Caco-2 (cell line): ENCODE data around the gene CCDC71. TPM values are rescaled to one million over a fixed set of nuclear protein-coding genes. Genes with fewer than 3 reads are reported as not detected.

Experiments
- BruUV-seq: library from RNA; stranded (reverse); fragments of 400-500 nt; replicated peaks from 2 replicates; lab custom pipeline; 2021; lab: Mats Ljungman, UMichigan
- CTCF ChIA-PET: fragments of 300-600 bp; sonication (Branson Sonifier 250); formaldehyde crosslinking; loops from one replicate; lab custom pipeline; 2022; ENCODE audit warnings: antibody characterized with exemption; lab: Charles Lee
- POLR2A ChIA-PET: fragments of 300-600 bp; sonication (Branson Sonifier 250); formaldehyde crosslinking; loops from one replicate; lab custom pipeline; 2022; ENCODE audit warnings: antibody characterized with exemption; lab: Charles Lee
- DNase-seq, 2 experiments: peaks; one replicate each; pipeline versions ENCODE4 v3.0.0 to v3.0.0-alpha.2; 2020 to 2022
- H3K27me3 ChIP-seq: replicated peaks from 2 replicates; pipeline ENCODE4 v1.6.0; 2011; ENCODE audit warnings: low read length; ENCODE audit not compliant: control insufficient read depth, insufficient read depth
- H3K36me3 ChIP-seq: 2 replicates; pipeline ENCODE4 v1.5.1; 2011; ENCODE audit warnings: low read length; ENCODE audit not compliant: control insufficient read depth, insufficient read depth
- H3K4me1 ChIP-seq: fragments of 250-450 bp; sonication (Bioruptor Pico); 2 replicates; pipeline ENCODE4 v1.5.1; 2020; ENCODE audit warnings: mild to moderate bottlenecking
- H3K4me3 ChIP-seq: 2 replicates; pipeline ENCODE4 v1.5.1; 2011; ENCODE audit warnings: low read depth, mild to moderate bottlenecking, control low read depth, low read length
- H3K9me3 ChIP-seq: fragments of 250-450 bp; sonication (Bioruptor Pico); 2 replicates; pipeline ENCODE4 v1.5.1; 2020; ENCODE audit warnings: mild to moderate bottlenecking, moderate library complexity
- H3K27ac Mint-ChIP-seq: one replicate; pipeline ENCODE4 v1.8.0; 2022; ENCODE audit warnings: mixed read lengths; ENCODE audit not compliant: unreplicated experiment
- H3K27me3 Mint-ChIP-seq: one replicate; pipeline ENCODE4 v1.8.0; 2022; ENCODE audit warnings: mixed read lengths; ENCODE audit not compliant: insufficient read depth, unreplicated experiment
- H3K36me3 Mint-ChIP-seq: one replicate; pipeline ENCODE4 v1.8.0; 2022; ENCODE audit warnings: mild to moderate bottlenecking, mixed read lengths; ENCODE audit not compliant: insufficient read depth, unreplicated experiment
- H3K4me1 Mint-ChIP-seq: one replicate; pipeline ENCODE4 v1.8.0; 2022; ENCODE audit warnings: low read depth, mixed read lengths; ENCODE audit not compliant: unreplicated experiment
- H3K4me3 Mint-ChIP-seq: one replicate; pipeline ENCODE4 v1.8.0; 2022; ENCODE audit warnings: mild to moderate bottlenecking, moderate library complexity, mixed read lengths; ENCODE audit not compliant: unreplicated experiment
- H3K9me3 Mint-ChIP-seq: one replicate; pipeline ENCODE4 v1.8.0; 2022; ENCODE audit warnings: mixed read lengths; ENCODE audit not compliant: unreplicated experiment
- intact Hi-C: fragments of 100-400 bp; cut with micrococcal nuclease; formaldehyde crosslinking; loops from one replicate; pipeline ENCODE4 v1.10.0; 2022; ENCODE audit not compliant: unreplicated experiment
- total RNA-seq: library from RNA; stranded (reverse); gene quantifications from 2 replicates; pipeline ENCODE4 v1.2.3, GENCODE V29; 2022
- TF ChIP-seq, protein P1 (sequence below), 2 experiments: fragments of 200-600 bp in 1 of 2; IDR thresholded peaks; 1 replicate in 1 of 2; 2 replicates in 1 of 2; pipeline versions ENCODE4 v1.5.1 to v1.8.0; 2011 to 2022; ENCODE audit warnings: antibody characterized with exemption in 1 of 2, control low read depth in 1 of 2, inconsistent platforms in 1 of 2, low read depth in 1 of 2, low read length in 1 of 2, mild to moderate bottlenecking in 1 of 2, moderate library complexity in 1 of 2; ENCODE audit not compliant: insufficient read depth in 1 of 2, severe bottlenecking in 1 of 2, unreplicated experiment in 1 of 2

CCDC71 gene
- total RNA-seq, 1 experiment from 2014 or later: 15.9 TPM

DNA sequence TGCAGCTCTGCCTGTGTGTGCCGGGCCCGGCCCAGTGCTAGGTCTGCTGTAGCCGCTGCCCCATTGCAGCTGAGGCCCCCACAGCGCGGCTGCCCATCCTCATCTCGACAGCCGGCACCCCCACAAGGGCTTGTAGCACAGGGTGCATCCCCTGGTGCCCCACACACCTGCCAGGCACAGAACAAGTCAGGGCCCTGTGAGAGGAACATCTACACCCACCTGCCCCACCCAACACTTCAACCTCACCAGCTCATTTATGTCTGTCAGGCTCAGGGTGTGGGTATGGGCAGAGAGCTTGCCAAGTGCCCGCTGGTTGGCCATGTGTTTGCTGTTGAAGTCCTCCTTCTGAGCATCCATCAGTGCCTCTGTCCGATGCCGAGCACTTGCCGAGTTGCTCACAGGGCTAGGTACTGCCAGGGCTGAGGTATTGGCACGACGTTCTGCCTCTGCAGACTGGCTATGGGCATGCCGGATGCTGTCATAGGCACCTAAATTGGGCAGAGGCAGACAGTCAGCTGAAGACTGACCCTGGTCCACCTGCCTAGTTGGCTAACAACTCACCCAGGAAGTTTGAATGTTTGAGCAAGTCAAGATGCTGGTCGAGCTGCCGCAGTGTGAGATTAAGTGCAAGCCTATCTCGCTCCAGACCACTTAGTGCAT lies 43.1 kb downstream of the CCDC71 start:
- H3K36me3 ChIP-seq: peaks cover 2% of the 10 kb centered on the region; the same call in 1 of the 2 replicates
- peaks cover 9% of the 10 kb centered on the region; the same call in 1 of the 2 replicates for H3K4me1 ChIP-seq
- ChIA-PET POLR2A (no interaction called here), CTCF (no interaction called here)
- Mint-ChIP-seq H3K36me3 (peaks cover 26% of the 10 kb centered on the region), H3K4me3 (no peak overlapping the region), H3K4me1 (no peaks in the 10 kb centered on the region), H3K9me3 (no peaks in the 10 kb centered on the region), H3K27ac (no peak overlapping the region), H3K27me3 (no peaks in the 10 kb centered on the region)
- no peak overlapping the region for H3K4me3 ChIP-seq
- intact Hi-C loops: no loop called here
- no peaks in the 10 kb centered on the region for H3K9me3 ChIP-seq
- no peak for DNase-seq
- TF ChIP-seq, protein P1, sequence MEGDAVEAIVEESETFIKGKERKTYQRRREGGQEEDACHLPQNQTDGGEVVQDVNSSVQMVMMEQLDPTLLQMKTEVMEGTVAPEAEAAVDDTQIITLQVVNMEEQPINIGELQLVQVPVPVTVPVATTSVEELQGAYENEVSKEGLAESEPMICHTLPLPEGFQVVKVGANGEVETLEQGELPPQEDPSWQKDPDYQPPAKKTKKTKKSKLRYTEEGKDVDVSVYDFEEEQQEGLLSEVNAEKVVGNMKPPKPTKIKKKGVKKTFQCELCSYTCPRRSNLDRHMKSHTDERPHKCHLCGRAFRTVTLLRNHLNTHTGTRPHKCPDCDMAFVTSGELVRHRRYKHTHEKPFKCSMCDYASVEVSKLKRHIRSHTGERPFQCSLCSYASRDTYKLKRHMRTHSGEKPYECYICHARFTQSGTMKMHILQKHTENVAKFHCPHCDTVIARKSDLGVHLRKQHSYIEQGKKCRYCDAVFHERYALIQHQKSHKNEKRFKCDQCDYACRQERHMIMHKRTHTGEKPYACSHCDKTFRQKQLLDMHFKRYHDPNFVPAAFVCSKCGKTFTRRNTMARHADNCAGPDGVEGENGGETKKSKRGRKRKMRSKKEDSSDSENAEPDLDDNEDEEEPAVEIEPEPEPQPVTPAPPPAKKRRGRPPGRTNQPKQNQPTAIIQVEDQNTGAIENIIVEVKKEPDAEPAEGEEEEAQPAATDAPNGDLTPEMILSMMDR (IDR thresholded peaks at IDR 0.05; ENCODE audit: insufficient read depth in 1 of 2, low read depth in 1 of 2, low read length in 1 of 2, severe bottlenecking in 1 of 2, unreplicated experiment in 1 of 2): no peak
- BruUV-seq: no TSS peak
- H3K27me3 ChIP-seq: no peaks in the 10 kb centered on the region

DNA sequence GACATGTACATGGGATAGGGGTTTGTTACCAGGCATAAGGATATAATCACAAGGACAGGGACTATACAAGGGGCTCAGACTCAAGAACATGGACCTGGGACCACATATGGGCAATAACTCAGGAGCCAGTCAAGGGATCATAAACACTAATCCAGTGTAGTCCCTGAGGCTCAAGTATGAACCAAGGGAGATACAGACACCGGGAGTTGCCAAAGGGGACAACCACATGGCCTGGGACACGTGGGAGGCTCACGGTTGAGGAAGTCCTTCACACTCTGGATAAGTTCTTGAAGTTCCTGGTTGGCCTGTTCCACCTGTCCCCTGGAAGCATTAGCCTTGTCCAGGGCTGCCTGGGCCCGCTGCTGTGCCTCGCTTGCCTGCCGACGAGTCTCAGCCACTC lies 43.7 kb downstream of the CCDC71 start:
- Mint-ChIP-seq H3K36me3 (peaks cover 31% of the 10 kb centered on the region), H3K4me3 (no peak overlapping the region), H3K9me3 (no peaks in the 10 kb centered on the region), H3K27me3 (no peaks in the 10 kb centered on the region), H3K4me1 (no peaks in the 10 kb centered on the region), H3K27ac (no peak overlapping the region)
- no TSS peak for BruUV-seq
- CTCF ChIA-PET: no interaction called here
- TF ChIP-seq, protein P1 (IDR thresholded peaks at IDR 0.05; ENCODE audit: insufficient read depth in 1 of 2, low read depth in 1 of 2, low read length in 1 of 2, severe bottlenecking in 1 of 2, unreplicated experiment in 1 of 2): no peak
- intact Hi-C loops: no loop called here
- no peak overlapping the region for H3K4me3 ChIP-seq
- DNase-seq: no peak
- POLR2A ChIA-PET: no interaction called here
- H3K27me3 ChIP-seq: no peaks in the 10 kb centered on the region
- H3K36me3 ChIP-seq: peaks cover 5% of the 10 kb centered on the region
- peaks cover 9% of the 10 kb centered on the region; the same call in 1 of the 2 replicates for H3K4me1 ChIP-seq
- H3K9me3 ChIP-seq: no peaks in the 10 kb centered on the region

DNA sequence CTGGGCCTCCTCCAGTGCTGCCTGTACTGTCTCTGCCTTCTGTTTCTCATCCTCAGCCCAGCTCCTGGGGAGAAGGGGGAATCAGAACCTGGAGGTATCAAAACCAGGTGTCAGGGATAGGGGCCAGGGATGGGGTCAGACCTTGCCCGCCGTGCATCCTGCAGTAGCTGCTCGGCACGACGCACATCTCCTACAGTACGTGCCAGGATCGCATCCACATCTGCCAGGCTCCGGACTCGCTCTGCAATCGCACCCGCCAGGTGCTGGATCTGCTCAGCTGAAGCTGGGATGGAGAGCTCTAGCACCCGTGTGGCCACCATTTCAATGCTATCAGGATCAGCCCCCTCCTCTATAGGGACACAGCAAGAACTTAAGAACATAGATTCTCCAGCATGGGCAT lies 44.1 kb downstream of the CCDC71 start:
- intact Hi-C loops: no loop called here
- Histone ChIP-seq H3K4me1 (peaks cover 9% of the 10 kb centered on the region; the same call in 1 of the 2 replicates), H3K27me3 (no peaks in the 10 kb centered on the region), H3K9me3 (no peaks in the 10 kb centered on the region), H3K36me3 (peaks cover 7% of the 10 kb centered on the region), H3K4me3 (no peak overlapping the region)
- Mint-ChIP-seq H3K4me3 (no peak overlapping the region), H3K27ac (no peak overlapping the region), H3K27me3 (no peaks in the 10 kb centered on the region), H3K36me3 (peaks cover 34% of the 10 kb centered on the region), H3K4me1 (no peaks in the 10 kb centered on the region), H3K9me3 (no peaks in the 10 kb centered on the region)
- ChIA-PET POLR2A (no interaction called here), CTCF (interaction anchor here (2.2 kb wide), 1 partner anchor 28 kb away, joined by 9 read pairs; the partner anchor contains the start of gene QRICH1)
- BruUV-seq: no TSS peak
- TF ChIP-seq, protein P1 (IDR thresholded peaks at IDR 0.05; ENCODE audit: insufficient read depth in 1 of 2, low read depth in 1 of 2, low read length in 1 of 2, severe bottlenecking in 1 of 2, unreplicated experiment in 1 of 2): no peak
- no peak for DNase-seq
